ENCODE measurements around the gene CSTF2T.

GRCh38 chr10:51718804-51719291, 19.5 kb upstream of the CSTF2T start:
- TF ChIP-seq CTCF (IDR thresholded peaks at IDR 0.05) (no peak), POLR2A (IDR thresholded peaks at IDR 0.05) (no peak)
